GM19395 (cell line): ENCODE results near the gene ALDH6A1.
"Not testable (repeated sequence)": the region's sequence is repeated elsewhere in the genome, so short reads cannot be mapped to it uniquely, and the experiment has no call there.

Source experiments
- ATAC-seq: cut with Tn5 transposase; IDR thresholded peaks from one replicate; pipeline ENCODE4 v1.9.1; 2021; ENCODE audit warnings: mild to moderate bottlenecking, moderate library complexity; ENCODE audit not compliant: unreplicated experiment

The ALDH6A1 gene

DNA sequence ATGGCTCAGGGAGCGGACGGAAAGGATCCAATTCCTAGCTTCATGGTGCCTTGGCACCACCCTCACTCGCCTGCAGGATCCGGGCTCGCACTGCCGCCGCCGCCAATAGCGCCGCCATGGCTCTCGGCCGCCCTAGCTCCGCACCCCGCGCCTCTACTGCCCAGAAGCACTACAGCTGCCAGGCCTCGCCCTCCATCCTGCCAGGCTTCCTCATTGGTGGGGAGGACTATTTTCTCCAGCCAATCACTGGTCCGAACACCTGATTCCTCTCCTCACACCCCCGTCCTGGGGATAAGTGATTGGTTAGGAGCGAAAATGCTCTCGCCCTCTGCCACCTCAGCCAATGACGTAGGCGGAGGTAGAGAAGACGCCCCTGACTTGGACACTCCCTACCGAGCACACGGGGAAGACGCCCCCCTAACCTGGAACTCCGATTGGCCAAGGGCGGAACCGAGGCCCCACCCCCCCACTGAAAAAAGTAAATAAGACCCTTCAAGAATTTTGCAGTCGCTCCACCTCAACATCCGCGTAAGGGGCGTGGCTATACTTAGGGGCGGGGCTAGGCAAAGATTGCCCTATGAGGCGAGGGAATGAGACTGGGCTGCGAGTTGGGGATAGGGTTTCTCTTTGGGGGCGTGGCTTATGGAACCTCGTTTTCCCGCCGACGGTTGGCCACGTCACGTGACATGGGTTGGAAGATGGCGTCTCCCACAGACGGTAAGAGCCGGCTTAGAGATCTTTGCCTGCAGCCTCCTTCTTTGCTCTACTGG lies at the start of gene ALDH6A1, which contains the start of gene LIN52:
Gene ALDH6A1, minus strand, starts transcription at position 177 of the 770 bp plus-strand sequence. Its CDS starts 59 bp downstream, at position 118.
Gene LIN52, plus strand, starts transcription at position 680 of the 770 bp plus-strand sequence. Its CDS starts 19 bp downstream, at position 699.
- ATAC-seq: peak; percentile 94

DNA sequence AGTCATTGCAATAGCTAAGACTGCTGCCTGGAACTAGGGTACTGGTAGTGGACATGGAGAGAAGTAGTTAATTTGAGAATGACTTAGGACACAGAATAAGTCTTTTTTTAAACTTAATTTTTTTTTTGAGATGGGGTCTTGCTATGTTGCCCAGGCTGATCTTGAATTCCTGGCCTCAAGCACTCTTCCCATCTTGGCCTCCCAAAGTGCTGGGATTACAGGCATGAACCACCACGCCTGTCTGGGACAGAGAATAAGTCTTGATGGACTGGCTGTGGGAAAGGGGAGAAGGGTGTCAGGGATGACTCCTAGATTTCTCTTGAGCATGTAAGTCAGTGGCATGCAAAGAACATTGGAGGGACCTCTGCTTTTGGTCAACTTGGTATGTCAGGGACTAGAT lies 43.4 kb upstream of the ALDH6A1 start:
- ATAC-seq: no peak

DNA sequence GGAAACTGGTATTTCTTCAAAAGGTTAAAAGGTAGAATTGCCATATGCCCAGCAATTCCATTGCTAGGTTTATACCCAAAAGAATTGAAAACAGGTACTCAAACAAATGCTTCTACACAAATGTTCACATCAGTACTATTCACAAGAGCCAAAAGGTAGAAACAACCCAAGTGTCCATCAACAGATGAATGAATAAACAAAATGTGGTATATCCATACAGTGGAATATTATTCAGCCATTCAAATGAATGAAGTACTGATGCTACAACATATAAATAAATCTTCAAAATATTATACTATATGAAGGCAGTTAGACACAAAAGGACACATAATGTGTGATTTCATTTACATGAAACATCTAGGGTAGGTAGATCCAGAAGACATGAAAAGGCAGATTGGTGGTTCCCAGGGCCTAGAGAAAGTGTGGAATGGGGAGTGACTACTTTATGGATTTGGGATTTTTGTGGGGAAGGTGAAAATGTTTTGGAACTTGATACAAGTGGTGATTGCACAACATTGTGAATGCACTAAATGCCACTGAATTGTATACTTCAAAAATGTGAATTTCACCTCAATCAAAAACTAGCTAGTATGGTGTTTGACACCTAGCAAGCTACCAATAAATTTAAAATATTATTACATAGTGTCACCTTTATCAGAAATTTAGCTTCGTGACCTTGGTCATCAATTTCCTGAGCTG lies 42.2 kb upstream of the ALDH6A1 start:
- ATAC-seq: no peak

DNA sequence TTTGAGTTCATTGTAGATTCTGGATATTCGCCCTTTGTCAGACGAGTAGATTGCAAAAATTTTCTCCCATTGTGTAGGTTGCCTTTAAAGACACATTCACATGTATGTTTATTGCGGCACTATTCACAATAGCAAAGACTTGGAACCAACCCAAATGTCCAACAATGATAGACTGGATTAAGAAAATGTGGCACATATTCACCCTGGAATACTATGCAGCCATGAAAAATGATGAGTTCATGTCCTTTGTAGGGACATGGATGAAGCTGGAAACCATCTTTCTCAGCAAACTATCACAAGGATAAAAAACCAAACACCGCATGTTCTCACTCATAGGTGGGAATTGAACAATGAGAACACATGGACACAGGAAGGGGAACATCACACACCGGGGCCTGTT lies 41.2 kb upstream of the ALDH6A1 start:
- ATAC-seq: not testable (repeated sequence)

DNA sequence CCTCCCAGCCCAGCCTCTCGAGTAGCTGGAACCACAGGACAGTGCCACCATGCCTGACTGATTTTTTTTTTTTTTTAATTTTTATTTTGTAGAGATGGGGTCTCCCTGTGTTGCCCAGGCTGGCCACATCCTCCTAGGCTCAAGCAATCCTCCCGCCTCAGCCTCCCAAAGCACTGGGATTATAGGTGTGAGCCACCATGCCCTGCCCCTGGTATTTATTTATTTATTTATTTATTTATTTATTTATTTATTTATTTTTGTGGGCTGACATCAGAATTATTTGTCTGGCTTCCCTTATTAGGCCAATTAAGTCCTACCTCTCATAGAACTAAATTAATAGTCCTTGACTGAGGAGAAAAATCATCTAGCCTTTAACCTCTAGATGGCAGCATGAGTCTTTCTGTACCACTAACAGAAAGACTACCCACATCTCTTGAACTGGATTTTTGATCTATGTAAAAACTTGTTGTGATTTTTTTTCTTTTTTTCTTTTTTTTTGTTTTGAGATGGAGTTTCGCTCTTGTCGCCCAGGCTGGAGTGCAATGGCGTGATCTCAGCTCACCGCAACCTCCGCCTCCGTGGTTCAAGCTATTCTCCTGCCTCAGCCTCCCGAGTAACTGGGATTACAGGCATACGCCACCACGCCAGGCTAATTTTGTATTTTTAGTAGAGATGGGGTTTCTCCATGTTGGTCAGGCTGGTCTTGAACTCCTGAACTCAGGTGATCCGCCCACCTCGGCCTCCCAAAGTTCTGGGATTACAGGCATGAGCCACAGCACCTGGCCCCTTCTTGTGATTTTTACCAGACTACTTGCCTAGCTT lies 27.4 kb upstream of the ALDH6A1 start:
- not testable (repeated sequence) for ATAC-seq

DNA sequence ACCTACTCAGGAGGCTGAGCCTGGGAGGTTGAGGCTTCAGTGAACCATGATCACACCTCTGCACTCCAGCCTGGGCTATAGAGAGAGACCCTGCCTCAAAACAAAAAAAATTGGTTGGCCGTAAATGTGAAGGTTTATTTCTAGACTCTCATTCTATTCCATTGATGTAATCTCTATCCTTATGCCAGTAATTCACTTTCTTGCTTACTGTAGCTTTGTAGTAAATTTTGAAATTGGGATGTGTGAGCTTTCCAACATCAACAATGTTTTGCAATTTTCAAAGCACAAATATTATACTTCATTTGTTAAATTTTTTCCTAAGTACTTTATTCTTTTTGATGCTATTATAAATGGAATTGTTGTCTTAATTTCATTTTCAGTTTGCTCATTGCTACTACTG lies 25.1 kb upstream of the ALDH6A1 start:
- ATAC-seq: no peak

DNA sequence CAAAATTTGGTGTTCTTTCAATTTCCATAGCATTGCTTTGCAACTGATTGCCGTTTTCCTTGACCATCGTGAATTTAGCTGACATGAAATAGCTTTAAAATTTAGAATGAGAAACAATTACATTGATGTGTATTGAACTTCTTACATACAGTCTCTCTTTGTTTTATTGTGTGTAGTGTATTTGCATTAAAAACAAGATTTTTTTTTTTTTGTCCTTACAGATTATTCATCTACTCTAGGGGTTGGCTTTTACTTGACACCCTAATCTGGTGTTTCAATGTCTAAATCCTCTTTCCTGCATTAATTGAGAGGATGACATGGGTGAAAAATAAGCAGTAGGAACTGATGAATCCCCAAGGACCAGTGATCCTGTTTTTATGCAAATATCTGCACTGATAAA lies 21.1 kb upstream of the ALDH6A1 start:
- ATAC-seq: no peak

DNA sequence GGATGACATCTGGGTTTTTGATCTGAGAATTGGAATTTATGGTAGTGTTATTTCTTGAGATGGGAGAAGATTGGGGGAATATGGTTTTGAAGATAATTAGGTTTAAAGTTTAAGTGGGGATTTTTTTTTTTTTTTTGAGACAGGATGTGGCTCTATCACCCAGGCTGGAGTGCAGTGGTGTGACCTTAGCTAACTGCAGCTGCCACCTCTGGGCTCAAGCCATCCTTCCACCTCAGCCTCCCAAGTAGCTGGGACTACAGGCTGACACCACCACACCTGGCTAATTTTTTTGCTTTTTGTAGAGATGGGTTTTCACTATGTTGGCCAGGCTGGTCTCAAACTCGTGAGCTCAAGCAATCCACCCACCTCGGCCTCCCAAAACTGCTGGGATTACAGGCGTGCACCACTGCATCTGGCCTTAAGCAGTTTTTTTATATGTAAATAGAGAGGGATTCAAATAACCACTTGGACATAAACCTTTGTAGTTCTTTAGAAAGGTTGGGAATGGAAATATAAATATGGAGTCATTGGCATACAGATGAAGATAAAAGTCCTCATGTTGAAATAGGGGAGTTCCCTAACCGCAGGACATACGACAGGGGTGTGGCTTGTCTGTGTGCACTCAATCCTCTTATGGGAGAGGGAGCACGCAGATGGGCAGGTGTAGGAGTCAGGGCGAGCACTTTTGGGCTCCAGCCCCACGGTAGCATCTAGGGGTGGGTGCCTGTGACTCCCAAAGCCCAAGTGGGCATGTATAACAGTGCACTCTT lies 5.2 kb upstream of the ALDH6A1 start:
- no peak for ATAC-seq

DNA sequence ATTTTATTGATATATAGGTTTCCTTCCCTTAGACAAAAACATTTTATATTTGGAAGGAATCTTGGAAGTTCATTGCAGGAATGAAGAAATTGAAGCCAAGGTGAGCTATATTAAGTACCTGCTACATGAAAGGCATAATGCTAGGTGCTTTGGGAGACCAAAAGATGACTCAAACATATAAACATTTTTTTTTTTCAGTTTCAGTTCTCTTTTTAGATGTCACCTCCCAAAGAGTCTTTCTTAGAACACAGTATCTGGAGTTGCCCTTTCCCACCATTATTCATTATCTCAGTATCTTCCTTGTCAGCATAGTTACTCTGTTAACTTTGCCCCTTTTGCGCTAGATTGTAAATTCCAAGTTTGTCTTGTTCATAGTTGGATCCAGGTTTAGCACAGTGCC lies 1.6 kb upstream of the ALDH6A1 start:
- ATAC-seq: no peak

DNA sequence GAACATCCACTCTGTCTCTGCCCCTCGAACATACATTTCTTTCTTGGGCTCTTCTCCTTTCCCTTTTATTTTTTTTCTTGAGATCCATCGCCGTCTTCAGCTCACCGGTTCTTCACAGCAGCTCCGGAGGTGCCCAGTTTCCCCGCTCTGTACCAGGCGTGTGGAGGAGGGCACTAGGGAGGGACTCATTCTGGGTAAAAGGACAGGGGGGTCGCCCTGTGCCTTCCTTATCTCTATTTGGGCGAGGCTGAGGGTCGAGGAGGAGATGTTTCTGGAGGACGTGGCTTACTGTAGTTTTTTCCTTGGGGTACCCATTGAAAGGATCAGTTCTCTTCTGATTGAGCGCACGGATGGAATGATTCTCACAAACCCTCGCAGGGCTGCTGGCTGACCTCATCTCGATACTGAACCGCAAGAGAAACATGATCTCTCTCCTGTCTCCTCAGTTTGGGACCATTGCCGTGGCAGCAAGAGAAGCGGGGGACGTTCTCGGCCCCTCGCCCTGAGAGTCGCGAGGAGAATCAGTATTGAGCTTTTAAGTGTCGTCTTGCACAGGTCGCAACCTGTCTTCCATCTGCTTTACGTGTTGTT lies 889 bp upstream of the ALDH6A1 start:
- peak; percentile 2 for ATAC-seq

DNA sequence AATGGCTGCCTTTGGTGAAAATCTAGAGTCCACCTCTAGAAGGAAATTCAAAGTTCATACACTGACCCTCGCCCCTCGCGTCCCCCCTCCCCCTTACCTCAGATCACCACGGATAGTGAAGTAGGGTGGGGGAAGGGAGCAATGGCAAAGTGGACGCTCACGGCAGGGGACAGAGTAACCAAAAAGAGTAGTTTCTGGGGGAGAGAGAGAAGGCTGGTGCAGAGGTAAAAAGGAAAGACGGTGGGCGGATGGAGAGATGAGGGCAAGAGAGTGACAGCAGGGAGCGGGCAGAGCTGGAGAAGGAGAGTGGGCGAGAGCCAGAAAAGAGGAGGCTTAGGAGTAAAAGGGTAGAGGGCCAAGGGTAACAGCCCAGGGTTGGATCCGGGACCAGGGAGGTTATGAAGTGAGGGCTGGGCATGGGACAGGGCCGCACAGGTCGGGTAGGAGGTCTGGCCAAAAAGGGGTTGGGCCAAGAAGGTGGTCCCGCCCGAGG lies 423 bp downstream of the ALDH6A1 start:
- peak; percentile 19 for ATAC-seq

DNA sequence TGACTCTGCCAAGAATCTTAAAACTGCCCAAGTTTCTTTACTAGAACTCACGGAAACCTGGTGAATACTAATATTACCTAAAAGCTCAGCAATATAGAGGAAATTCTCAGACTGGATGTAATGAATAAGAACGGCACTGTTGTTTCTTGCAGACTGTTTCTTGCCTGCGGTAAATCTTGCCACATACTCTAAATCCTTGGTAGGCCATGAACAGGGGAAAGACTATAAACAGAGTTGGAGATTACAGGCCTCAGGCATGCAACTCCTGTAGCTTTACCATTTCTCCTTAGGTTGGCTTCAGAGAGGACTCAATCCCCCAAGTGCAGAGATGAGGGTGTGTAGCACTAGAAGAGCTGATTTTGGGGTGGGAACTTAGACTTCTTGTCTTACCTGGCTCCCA lies 1.1 kb downstream of the ALDH6A1 start:
- ATAC-seq: no peak

DNA sequence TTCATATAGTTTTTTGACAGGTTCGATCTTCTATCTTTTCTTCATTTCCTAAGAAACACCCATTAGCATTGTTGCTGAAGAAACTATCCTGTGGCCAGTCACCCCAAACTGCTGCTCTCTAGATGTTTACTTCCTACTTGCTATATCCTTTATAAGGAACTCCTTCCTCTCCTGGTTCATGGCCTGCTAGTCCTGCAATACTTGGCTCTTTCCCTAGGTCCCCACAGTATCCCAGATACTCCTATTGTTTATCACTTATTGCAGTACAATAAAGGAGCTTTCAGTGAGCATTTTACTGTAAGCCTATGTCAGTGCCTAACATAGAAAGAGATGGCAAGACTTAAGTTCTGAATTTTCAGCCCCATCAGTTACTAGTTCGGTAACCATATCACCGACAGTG lies 2.8 kb downstream of the ALDH6A1 start:
- ATAC-seq: no peak

DNA sequence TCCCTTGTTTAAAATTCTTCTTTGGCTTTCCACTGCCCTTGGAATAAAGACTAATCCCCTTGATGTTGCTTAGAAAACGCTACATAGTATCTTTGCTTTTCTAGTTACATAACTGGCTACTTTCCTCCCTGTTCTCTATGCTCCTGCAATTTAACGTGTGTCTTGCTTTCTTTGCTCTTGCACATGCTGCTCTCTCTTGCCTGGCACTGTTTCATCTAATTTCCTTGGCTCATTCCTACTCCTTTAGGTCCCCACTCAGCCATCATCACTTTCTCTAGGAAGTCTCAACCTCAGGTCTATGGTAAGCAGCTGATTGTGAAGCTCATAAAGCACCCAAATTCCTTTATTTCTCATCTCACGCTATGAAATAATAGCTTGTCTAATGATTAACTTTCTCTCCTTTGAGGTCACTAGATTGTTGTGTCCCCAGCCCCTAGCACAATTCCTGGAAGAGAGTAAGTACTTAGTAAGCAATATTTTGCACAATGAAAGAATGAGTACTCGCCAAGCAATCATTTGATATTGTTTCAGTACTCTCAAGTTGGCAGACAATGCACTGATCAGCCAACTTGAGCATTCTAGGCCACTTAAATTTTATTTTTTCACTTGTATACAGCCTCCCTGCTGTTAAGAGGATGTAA lies 3.3 kb downstream of the ALDH6A1 start:
- ATAC-seq: no peak

DNA sequence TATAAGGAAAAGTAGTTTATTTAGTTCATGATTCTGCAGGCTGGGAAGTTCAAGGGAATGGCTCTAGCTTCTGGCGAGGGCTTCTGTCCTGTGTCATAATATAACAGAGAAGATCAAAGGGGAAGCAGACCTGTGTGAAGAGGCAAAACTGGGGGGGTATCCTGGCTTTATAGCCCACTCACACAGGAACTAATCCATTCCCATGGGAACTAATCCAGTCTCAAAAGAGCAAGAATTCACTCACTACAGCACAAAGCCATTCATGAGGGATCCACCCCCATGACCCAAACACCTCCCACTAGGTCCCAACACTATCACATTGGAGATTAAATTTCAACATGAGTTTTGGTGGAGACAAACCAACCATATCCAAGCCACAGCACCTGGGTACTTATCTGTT lies 6.9 kb downstream of the ALDH6A1 start:
- ATAC-seq: no peak

DNA sequence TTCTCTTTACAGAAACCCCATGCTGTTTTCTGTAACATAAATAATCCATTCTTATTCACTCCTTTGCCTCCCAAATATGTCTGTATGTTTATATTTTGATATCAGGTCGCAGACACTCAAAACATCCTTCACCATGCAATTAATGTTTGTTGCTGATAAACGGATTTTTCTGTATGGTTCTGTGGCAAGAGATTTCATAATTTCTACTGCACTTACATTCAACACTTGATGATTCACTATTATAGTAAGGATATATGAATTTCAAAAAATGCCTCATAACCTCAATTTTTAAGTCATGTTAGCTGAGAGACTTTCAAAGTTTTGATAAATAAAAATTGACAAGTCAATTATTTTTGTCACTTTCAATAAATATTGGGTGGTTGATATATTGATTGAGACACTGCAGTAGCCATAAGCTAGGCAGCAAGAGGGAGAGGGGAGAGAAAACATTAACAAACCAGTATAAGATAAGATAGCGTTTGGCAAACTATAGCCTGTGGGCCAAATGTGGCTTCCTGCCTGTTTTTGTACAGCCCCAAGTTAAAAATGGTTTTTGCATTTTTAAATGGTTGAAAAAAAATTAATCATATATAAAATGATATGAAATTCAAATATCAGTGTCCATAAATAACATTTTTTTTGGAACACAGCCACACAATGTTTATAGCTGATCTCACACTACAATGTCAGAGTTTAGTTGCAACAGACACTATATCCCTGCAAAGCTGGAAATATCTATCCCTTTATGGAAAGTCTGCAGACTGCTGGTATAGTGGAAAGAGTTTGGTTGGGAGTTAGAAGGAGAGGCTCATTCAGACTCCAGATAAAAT lies 18.3 kb downstream of the ALDH6A1 start:
- no peak for ATAC-seq

DNA sequence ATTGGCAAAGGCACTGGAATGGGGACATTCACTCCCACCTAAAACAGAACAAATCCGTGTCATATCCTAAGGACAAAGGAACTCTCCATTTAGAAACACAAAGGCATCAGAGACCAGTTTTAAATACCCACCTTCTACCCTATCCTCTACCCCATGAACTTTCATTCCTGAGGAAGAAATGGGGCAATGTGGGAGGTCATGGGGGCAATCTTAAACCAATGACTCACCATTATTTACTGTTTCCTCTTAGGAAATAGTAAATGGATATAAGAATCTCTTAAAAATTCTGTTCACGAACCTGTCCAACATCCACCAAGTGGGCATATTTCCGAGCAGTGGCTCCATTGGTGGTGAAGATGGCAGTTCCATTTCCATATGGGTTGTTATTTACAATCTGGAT lies 19.4 kb downstream of the ALDH6A1 start:
- ATAC-seq: no peak

DNA sequence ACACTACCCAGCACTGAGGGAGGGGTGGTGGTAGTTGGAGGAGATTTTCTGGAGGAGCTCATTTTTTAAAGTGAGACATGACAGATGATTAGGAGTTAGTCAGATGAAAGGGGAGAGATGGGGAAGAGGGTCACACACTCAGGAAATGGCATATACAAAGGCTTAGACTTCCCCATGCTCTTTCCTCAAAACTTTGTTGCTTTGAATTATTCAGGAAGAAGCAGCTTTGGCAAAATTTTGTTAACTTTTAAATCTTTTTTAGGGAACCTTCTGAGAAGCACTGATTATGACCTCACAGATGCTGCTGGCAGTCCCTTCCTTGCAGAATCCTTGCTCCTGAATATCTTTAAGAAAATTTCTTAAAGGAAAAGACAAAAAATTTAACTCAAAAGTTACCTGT lies 19.8 kb downstream of the ALDH6A1 start:
- no peak for ATAC-seq

DNA sequence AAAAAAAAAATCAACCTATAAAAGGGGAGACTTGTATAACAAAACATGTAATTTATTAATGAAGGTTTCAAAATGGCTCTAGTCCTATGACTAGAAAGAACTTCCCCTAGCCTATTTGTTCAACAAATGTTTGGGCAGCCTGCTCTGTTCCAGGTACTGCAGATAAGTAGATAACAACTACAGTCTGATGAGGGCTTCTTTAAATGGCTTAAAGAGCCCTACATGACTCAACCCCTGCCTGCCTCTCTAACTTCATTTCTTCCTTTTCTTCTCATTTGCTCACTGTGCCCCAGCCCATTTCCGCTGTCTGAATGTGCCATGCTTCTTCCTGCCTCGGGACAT lies 21.5 kb downstream of the ALDH6A1 start:
- no peak for ATAC-seq
